ENCODE data around the gene AHSG. TPM values are rescaled to one million over a fixed set of nuclear protein-coding genes. Genes with fewer than 3 reads are reported as not detected.
"Not testable (repeated sequence)": the region's sequence is repeated elsewhere in the genome, so short reads cannot be mapped to it uniquely, and the experiment has no call there.

AHSG gene
- total RNA-seq, 2 experiments from 2014 or later = not detected

DNA sequence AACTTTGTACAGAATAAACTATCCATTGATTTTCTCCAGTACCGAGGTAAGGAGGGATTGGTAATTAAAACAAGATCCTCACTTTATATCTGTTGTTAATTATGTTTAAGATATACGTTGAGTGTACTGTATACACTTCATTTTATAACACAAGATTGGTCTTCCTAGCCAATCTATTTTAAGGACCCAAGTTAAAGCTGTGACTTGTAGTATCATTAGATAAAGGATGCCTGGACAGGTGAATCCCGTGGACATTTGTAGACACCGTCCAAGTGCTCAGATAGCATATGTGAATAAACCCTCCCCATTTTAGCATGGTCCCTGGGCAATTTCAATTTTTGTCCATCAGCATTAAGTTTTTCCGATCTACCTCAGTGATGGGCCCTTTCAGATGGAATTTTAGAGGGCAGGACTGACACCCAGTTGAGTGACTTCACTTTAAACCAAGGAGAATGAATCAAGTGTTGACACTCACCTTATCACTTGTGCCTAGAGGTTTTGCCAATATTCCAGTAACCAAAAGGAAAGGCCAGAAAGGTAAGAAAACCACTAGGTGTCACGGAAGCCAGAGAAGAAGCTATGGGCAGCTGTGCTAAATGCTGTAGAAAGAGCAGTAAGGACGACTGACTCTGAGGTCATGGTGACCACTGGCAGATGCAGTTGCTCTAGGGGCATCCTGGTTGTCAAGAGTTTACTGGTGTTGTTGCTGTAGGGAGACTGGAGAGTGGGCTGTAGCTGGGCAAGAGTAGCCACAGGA, 9.2 kb downstream of the AHSG start:
- Mint-ChIP-seq H3K4me3 (no peak overlapping the region), H3K27me3 (ENCODE audit: low read depth) (peaks cover 9% of the 10 kb centered on the region), H3K36me3 (ENCODE audit: low read depth) (no peaks in the 10 kb centered on the region), H3K4me1 (ENCODE audit: low read depth) (peaks cover 2% of the 10 kb centered on the region), H3K27ac (no peak overlapping the region), H3K9me3 (no peaks in the 10 kb centered on the region)
- CTCF ChIA-PET = interaction anchor here (0.5 to 1.9 kb wide), 5 partner anchors 7 to 144 kb away, joined by 3 to 11 read pairs (median 4); no protein-coding TSS in a partner anchor
- intact Hi-C loops (cut with micrococcal nuclease) = no loop called here
- no peak for DNase-seq

DNA sequence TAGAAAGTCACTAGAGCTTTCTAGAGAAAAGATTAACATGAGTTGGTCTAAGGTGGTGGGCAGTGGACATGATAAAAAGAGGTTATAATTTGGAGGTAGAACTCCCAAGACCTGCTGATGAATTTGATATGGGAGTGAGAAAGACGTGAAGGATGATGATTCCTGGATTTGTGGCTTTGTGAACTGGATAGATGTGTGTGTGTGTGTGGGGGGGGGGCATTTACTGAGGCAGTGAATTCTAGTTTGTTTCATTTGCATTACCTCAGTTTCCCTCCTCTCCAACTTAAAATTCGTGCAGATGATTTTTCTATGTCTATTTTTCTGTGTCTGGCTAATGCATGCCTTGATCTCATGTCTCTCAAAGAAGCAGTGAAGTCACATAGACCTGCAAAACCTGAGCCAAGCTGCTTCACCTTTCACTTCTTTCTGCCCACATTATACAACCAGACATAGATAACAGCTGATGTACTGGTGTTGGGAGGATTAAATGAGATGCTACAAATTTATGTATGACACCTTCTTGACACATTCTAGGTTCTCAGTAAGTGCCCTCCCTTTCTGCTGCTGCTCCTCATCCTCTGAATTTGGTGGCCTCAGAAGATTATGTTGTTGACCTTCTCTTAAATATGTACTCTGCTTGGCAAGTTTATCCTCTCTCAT, 9.9 kb downstream of the AHSG start:
- H3K36me3 Mint-ChIP-seq (ENCODE audit: low read depth) = no peaks in the 10 kb centered on the region
- no peak overlapping the region for H3K4me3 Mint-ChIP-seq
- H3K27me3 Mint-ChIP-seq (ENCODE audit: low read depth) = peaks cover 4% of the 10 kb centered on the region
- CTCF ChIA-PET = interaction anchor here (0.5 to 1.9 kb wide), 3 partner anchors 8 to 143 kb away, joined by 3 to 11 read pairs (median 7); no protein-coding TSS in a partner anchor
- no peak overlapping the region for H3K27ac Mint-ChIP-seq
- H3K9me3 Mint-ChIP-seq = no peaks in the 10 kb centered on the region
- no peak for DNase-seq
- H3K4me1 Mint-ChIP-seq (ENCODE audit: low read depth) = no peaks in the 10 kb centered on the region
- intact Hi-C loops (cut with micrococcal nuclease) = no loop called here

DNA sequence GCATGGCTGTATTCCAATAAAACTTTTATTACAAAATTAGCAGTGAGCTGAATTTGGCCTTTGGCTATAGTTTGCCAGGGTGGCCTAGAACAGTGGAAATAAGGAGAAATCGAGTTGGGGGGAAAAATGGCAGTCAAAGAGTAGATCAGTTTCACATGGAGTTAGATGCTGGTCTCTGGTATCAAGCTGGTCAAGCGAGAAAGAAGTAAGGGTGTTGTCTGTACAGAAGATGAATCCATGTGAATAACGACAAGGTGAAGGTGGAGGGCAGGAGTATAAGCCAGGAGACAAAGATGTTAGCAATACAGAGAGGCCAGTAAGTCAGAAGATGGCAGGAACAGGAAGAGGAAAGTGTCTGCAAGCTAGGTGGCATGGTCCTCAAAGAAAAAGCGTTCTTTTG, 11.7 kb downstream of the AHSG start:
- H3K4me1 Mint-ChIP-seq (ENCODE audit: low read depth) = no peaks in the 10 kb centered on the region
- CTCF ChIA-PET = no interaction called here
- H3K4me3 Mint-ChIP-seq = no peak overlapping the region
- intact Hi-C loops (cut with micrococcal nuclease) = no loop called here
- H3K9me3 Mint-ChIP-seq = no peaks in the 10 kb centered on the region
- no peak overlapping the region for H3K27ac Mint-ChIP-seq
- no peaks in the 10 kb centered on the region for H3K27me3 Mint-ChIP-seq (ENCODE audit: low read depth)
- no peak for DNase-seq
- no peaks in the 10 kb centered on the region for H3K36me3 Mint-ChIP-seq (ENCODE audit: low read depth)

DNA sequence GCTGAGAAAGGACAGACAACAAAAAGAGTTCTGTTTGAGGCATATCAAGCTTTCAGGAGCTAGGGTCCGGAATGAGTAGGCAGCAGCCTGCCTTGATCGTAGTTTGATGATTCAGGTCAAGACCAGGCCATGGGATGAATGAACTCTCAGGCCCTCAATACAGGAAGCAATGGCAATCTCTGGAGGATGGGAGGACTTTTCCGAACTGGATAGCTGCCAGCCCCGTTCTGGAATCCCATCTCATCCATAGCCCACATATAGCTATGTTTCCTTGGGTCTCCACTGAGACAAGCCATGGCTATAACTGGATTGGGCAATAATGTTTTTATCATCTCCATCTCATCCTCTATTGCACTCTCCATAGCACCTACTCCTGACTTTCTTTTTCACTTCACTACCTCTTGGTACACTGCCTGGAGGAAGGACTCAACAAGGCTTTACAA, 12.8 kb downstream of the AHSG start:
- H3K27ac Mint-ChIP-seq = no peak overlapping the region
- H3K4me1 Mint-ChIP-seq (ENCODE audit: low read depth) = no peaks in the 10 kb centered on the region
- no peaks in the 10 kb centered on the region for H3K9me3 Mint-ChIP-seq

DNA sequence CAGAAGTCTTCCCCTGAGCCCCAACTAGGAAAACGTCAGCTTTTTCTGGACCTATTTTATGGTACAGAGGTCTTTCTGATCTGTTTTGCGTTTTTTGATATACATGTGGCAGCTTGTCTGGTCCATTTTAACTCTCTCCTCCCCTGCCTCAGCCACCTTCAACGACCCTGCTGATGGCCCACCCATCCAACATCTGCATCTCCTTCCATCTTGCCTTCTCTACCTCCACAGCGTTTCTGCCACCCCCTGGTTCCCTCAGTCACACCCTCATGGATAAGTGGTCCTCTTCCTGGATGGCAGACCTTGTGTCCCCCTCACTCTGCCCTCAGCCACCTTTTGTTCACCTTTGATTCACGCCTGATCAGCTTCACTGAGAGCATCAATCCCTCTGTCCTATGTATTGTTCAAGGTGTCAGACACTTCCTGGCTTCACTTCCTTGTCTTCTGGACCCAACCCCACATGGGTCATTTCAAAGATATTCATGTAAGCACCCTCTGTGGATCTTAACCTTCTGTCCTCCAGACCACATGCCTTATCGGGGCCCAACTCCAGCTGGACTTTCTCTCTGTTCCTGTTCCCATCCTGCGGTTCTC, 13.5 kb downstream of the AHSG start:
- Mint-ChIP-seq H3K27me3 (ENCODE audit: low read depth) (peaks cover 1% of the 10 kb centered on the region), H3K27ac (no peak overlapping the region), H3K36me3 (ENCODE audit: low read depth) (no peaks in the 10 kb centered on the region), H3K4me1 (ENCODE audit: low read depth) (no peaks in the 10 kb centered on the region), H3K4me3 (no peak overlapping the region), H3K9me3 (no peaks in the 10 kb centered on the region)
- intact Hi-C loops (cut with micrococcal nuclease) = no loop called here
- CTCF ChIA-PET = interaction anchor here (0.9 to 1.9 kb wide), 2 partner anchors 10 to 214 kb away, joined by 3 to 17 read pairs; no protein-coding TSS in a partner anchor
- DNase-seq = no peak

More for the DNA sequence above, 12.8 kb downstream of the AHSG start:
- no peak for DNase-seq
- Mint-ChIP-seq H3K4me3 (no peak overlapping the region), H3K36me3 (ENCODE audit: low read depth) (no peaks in the 10 kb centered on the region), H3K27me3 (ENCODE audit: low read depth) (peaks cover 1% of the 10 kb centered on the region)
- intact Hi-C loops (cut with micrococcal nuclease) = no loop called here
- CTCF ChIA-PET = interaction anchor here (0.6 to 1.9 kb wide), 2 partner anchors 10 to 46 kb away, joined by 3 to 17 read pairs; no protein-coding TSS in a partner anchor

DNA sequence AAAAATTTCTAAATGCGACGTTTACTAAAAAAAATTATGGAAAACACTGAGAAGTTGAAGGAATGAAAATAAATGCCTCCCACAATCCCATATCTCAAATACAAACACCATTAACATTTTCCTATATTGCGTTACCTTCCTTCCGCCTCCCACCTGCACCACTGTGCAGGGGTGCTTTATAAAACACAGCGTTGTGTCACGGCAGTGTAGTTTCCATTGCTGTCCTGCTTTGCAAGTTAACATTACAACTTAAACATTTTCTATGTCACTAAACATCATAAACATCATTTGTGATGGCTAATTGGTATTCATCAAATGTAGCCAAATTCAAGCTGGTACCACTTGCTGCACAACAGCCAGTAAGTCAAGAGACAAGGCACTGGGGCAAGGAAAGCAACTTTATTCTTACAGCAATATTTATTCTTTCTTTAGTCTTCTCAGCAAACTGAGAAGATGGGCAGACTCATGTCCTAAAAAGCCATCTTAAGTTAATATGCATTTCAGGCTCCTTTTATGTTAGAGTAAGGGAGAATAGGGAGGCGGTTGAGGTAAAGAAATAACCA, 15.1 kb downstream of the AHSG start:
- intact Hi-C loops (cut with micrococcal nuclease) = no loop called here
- no peak for DNase-seq
- Mint-ChIP-seq H3K9me3 (no peaks in the 10 kb centered on the region), H3K27me3 (ENCODE audit: low read depth) (peaks cover 1% of the 10 kb centered on the region), H3K27ac (no peak overlapping the region), H3K4me3 (no peak overlapping the region), H3K36me3 (ENCODE audit: low read depth) (no peaks in the 10 kb centered on the region), H3K4me1 (ENCODE audit: low read depth) (no peaks in the 10 kb centered on the region)
- CTCF ChIA-PET = no interaction called here

DNA sequence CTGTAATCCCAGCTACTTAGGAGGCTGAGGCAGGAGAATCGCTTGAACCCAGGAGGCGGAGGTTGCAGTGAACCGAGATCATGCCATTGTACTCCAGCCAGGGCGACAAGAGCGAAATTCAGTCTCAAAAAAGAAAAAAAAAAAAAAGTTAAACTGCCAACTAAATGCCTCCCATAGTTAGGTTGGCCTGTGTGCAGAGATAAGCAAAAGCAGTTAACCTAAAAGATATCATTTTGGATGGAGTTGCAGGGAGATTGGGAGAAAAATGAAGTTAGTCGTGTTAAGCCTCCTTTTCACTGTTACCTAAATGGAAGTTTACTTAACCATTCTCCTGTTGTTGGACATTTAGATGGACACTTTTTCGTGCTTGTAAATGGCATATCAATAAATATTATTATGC, 15.9 kb downstream of the AHSG start:
- Mint-ChIP-seq H3K4me1 (ENCODE audit: low read depth) (no peaks in the 10 kb centered on the region), H3K27me3 (ENCODE audit: low read depth) (peaks cover 1% of the 10 kb centered on the region), H3K27ac (no peak overlapping the region), H3K36me3 (ENCODE audit: low read depth) (no peaks in the 10 kb centered on the region), H3K9me3 (no peaks in the 10 kb centered on the region), H3K4me3 (no peak overlapping the region)
- intact Hi-C loops (cut with micrococcal nuclease) = no loop called here
- no peak for DNase-seq
- CTCF ChIA-PET = interaction anchor here (1.2 kb wide), 1 partner anchor 14 kb away, joined by 5 read pairs; no protein-coding TSS in a partner anchor

DNA sequence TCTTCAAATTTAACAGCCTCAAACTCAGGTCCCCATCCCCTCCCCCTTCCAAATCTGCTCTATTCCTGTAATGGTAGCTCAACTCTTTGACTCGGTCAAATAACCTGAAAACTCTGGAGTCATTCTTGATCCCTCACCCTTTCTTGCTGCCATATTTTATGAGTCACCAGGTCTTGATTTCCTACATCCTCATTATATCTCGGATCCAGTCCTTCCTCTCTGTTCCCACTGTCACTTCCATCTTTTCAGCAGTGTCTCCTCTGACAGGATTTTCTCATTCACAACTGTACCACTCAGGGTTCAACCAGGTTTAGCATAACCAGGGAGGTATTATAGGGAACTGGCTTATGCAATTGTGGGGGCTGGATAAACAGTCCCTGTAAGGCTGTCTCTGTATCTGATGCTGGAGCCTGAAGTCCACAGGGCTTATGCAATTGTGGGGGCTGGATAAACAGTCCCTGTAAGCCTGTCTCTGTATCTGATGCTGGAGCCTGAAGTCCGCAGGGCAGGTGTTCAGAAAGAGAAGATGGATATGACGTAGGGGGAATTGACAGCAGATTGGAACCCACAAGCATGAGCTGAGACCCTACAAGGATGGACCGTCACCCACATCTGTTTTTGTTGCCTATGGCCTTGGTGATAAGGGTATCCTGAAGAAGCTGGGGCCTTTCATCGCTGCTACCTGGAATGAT, 18.2 kb downstream of the AHSG start:
- H3K36me3 Mint-ChIP-seq (ENCODE audit: low read depth) = no peaks in the 10 kb centered on the region
- CTCF ChIA-PET = interaction anchor here (1.0 to 1.7 kb wide), 2 partner anchors 14 to 16 kb away, joined by 4 to 10 read pairs; no protein-coding TSS in a partner anchor

DNA sequence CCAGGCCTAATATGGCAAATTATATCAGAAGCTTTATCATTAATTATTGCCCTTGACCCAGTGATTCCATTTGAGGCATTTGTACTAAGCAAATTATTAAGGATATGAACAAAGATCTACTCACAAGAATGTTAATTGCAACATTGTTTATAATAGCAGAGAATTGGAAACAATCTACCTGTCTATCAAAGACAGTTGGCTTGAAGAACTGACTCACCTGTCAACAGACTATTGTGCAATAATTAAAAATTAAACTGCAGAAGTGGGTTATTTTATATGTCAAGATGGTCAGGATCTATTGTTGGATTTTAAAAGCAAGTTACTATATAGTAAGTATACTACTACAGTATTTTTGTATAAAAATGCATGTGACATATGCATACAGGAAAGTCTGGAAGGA, 20.6 kb downstream of the AHSG start:
- CTCF ChIA-PET = interaction anchor here (1.0 kb wide), 1 partner anchor 186 kb away, joined by 3 read pairs; no protein-coding TSS in a partner anchor
- intact Hi-C loops (cut with micrococcal nuclease) = no loop called here
- H3K9me3 Mint-ChIP-seq = no peaks in the 10 kb centered on the region
- H3K4me1 Mint-ChIP-seq (ENCODE audit: low read depth) = no peaks in the 10 kb centered on the region
- no peak overlapping the region for H3K27ac Mint-ChIP-seq
- H3K36me3 Mint-ChIP-seq (ENCODE audit: low read depth) = no peaks in the 10 kb centered on the region
- H3K27me3 Mint-ChIP-seq (ENCODE audit: low read depth) = peaks cover 1% of the 10 kb centered on the region
- DNase-seq = no peak
- no peak overlapping the region for H3K4me3 Mint-ChIP-seq

More for the DNA sequence above, 18.2 kb downstream of the AHSG start:
- Mint-ChIP-seq H3K9me3 (no peaks in the 10 kb centered on the region), H3K4me1 (ENCODE audit: low read depth) (no peaks in the 10 kb centered on the region), H3K27ac (no peak overlapping the region), H3K4me3 (no peak overlapping the region), H3K27me3 (ENCODE audit: low read depth) (peaks cover 1% of the 10 kb centered on the region)
- intact Hi-C loops (cut with micrococcal nuclease) = no loop called here
- no peak for DNase-seq

DNA sequence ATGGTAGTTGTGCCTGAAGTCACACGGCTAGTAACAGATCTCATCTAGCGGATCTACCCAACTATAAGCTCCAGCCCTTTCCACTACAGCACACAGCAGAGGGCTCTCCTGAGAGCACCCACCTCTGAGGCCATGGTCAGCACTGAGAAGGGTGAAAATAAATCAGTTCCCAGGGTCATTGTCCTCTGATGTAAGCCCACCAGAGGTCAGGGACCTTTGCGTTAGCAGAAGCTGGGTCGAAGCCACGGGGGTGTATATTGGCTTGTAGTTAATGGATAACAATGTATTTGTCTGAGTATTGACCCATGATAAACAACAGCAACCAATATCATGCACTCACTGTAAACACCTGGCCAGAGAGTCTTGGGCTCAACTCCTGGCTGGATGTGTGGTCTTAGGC, 21.3 kb downstream of the AHSG start:
- DNase-seq; H3K36me3 Mint-ChIP-seq (ENCODE audit: low read depth); H3K9me3 Mint-ChIP-seq; CTCF ChIA-PET; H3K4me1 Mint-ChIP-seq (ENCODE audit: low read depth); H3K4me3 Mint-ChIP-seq; H3K27ac Mint-ChIP-seq; intact Hi-C loops (cut with micrococcal nuclease); H3K27me3 Mint-ChIP-seq (ENCODE audit: low read depth): not testable (repeated sequence)

DNA sequence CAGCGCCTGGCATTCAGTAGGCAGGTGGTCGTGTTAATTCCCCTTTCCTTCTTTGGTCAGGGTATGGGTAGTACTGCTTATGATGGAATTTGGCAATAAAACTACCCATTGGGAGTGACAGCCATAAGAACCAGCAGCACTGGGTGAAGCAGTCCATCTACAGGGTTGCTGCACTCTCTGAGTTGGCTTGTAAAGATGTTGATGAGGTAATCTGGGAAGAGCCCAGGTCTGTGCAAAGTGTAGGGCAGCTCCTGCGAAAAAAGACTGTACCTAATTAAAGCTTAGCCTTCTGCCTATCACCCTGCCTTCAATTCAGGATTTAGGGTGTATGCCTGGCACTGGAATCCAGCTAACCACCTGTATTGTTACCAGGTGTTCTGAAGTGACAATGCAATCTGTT, 22.7 kb downstream of the AHSG start:
- peaks cover 3% of the 10 kb centered on the region for H3K27me3 Mint-ChIP-seq (ENCODE audit: low read depth)
- H3K9me3 Mint-ChIP-seq = no peaks in the 10 kb centered on the region
- no peak for DNase-seq
- H3K4me3 Mint-ChIP-seq = no peak overlapping the region
- no peaks in the 10 kb centered on the region for H3K36me3 Mint-ChIP-seq (ENCODE audit: low read depth)
- intact Hi-C loops (cut with micrococcal nuclease) = no loop called here
- H3K4me1 Mint-ChIP-seq (ENCODE audit: low read depth) = no peaks in the 10 kb centered on the region
- H3K27ac Mint-ChIP-seq = no peak overlapping the region
- CTCF ChIA-PET = interaction anchor here (1.2 kb wide), 1 partner anchor 186 kb away, joined by 3 read pairs; no protein-coding TSS in a partner anchor

DNA sequence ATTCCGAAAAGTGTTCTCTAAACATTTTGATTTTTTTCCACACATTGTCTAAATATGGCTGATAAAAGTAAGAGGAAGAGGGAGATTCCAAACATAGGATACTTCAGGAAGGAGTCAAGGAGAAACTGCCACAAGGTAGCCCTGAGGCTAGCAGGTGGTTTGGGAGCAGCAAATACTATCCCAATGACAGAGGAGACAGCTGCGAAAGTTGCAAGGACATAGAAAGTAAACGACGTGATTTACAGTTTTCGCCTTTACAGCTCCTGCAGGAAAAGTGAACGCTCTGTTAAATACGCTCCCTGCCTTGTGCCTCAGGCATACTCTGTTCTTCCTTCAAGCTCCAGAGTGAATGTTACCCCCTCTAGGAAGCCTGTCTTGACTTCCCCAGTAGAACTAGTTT, 23.7 kb downstream of the AHSG start:
- CTCF ChIA-PET = no interaction called here
- Mint-ChIP-seq H3K36me3 (ENCODE audit: low read depth) (no peaks in the 10 kb centered on the region), H3K27ac (no peak overlapping the region), H3K27me3 (ENCODE audit: low read depth) (peaks cover 4% of the 10 kb centered on the region), H3K4me3 (no peak overlapping the region), H3K9me3 (no peaks in the 10 kb centered on the region), H3K4me1 (ENCODE audit: low read depth) (no peaks in the 10 kb centered on the region)
- DNase-seq = no peak
- intact Hi-C loops (cut with micrococcal nuclease) = no loop called here

Data from activated naive CD4-positive, alpha-beta T cell treated with anti-CD3 and anti-CD28 coated beads for 36 hours (primary cell).